NAMALWA (cell line): ENCODE data around the gene BDKRB1.
A peak's percentile ranks its signal among the peaks of the same experiment; 100 is the strongest.

Experiments
- DNase-seq: peaks from one replicate; pipeline ENCODE4 v3.0.0-alpha.2; 2015; ENCODE audit warnings: low spot score

BDKRB1 gene

DNA sequence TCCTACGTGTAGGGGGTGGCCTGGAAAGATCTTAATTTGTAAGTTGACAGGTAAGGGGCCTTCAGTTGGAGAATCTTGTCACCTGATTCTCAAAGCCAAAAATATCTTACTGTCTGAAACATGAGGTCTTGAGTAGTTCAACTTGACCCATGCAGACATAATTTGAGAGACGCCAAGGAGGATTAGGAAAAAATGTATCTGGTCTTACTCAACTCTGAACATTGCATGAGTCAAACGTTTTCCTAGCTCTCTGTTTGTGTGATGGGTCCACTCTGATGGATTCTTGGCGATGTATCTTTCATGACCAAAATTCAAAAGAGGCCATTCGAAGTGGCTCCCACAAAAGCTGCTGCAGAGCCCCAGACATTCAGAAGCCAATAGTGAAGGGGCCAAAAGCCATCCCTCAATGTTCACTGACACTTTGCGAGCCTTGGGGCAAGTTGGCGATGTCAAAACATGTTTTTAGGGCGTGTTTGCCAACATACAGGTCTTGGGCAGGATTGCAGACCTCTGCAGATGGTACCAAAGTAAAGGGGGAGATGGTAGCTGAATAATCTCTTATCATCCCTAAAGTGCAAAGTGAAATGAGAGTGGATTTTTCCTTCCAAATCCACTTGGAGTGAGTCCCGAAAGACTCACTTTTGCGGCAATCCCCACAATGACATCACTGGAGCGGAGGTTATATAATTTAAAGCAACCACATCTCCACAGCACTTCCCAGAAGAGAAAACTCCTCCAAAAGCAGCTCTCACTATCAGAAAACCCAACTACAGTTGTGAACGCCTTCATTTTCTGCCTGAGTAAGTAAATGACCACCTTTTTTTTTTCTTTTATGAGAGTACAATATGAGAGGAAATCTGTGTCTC lies at the start of gene BDKRB1:
TSS of gene BDKRB1 (plus strand) at position 710 of the 866 bp plus-strand sequence. CDS start 7,473 bp downstream, outside the sequence.
- DNase-seq = no peak

DNA sequence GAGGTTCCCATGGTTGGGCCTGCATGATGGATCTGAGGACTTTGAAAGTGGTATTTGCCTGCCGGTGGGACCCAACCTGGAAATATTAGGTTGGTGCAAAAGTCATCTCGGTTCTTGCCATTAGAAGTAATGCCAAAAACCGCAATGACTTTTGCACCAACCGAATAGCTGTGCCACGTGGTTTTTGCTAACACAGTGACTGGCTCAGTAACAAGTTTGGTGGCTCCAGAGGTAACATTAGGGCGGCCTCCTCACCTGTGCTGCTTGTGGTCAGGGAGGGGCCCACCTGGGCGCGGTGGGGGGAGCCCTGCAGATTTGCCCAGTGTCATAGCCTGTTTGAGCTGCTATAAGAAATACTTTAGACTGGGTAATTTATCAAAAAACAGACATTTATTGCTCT lies 49.5 kb upstream of the BDKRB1 start:
- DNase-seq = no peak

DNA sequence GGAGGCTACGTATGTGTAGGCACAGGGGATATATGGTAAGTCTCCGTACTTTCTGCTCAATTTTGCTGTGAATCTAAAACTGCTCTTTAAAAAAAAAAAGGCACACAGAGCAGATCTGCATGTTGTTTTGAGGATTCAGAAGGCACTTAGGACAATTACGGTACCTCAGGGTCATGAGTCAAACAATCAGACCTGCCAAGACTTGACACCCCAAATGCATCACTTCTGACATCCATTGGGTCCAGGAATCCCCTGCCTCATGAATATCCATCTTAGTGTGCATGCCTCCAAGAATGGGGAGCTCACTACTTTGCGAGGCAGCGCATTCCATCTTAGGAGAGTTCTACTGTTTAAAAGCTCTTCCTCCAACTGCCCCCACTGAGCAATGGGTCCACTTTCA lies 48.3 kb upstream of the BDKRB1 start:
- no peak for DNase-seq

DNA sequence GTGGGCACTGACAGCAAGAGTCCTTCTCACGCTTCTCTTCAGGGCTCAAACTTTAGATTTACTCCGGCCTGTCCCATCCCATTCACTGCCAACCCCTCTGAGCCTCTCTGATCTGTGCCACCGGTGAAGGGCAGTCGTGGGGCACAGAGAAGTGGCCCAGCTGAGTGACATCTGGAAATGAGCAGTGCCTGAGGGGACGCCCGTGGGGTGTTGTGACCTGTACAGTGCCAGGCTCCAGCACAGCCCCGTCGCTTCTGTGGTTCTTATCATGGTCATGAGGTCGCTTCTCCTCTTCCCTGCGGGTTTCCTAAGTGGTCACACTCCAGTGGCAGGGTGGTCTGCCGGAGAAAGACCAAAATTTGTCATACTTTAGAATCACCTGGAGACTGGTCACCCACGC lies 47.3 kb upstream of the BDKRB1 start:
- DNase-seq = no peak

DNA sequence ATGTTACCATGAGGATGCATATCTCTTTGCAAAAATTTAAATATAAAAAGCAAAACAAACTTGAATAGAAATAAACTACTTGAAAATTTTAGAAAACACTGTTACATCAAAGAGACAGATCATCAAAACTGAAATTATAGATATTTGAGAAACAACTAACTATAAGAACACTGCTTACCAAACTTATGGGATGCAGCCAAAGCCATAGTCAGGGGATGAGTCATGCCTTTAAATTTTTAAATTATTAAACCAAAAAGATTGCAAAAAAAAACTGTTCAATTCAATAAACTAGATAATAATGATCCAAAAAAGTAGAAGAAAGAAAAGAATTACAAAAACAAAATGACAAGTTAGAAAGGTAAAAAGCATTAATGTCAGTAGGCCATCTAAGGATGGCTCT lies 43.9 kb upstream of the BDKRB1 start:
- no peak for DNase-seq

DNA sequence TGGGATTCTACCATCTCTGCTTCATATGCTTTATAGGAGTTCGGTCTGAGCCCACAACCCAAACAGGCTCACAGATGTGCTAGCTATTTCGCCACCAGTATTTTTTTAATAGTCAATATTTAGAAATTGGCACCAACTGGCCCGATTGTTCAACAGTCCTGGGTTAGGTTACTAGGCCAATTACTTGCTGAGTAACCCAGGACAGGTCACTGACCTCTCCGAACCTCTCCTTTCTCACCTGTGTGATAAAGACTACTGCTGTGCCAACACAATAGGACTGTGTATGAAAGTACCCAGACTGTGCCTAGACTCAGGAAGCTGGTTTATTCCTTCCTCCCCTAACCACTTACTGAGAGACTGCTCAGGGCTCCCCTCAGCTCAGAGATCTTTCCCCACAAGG lies 43.1 kb upstream of the BDKRB1 start:
- DNase-seq = no peak

DNA sequence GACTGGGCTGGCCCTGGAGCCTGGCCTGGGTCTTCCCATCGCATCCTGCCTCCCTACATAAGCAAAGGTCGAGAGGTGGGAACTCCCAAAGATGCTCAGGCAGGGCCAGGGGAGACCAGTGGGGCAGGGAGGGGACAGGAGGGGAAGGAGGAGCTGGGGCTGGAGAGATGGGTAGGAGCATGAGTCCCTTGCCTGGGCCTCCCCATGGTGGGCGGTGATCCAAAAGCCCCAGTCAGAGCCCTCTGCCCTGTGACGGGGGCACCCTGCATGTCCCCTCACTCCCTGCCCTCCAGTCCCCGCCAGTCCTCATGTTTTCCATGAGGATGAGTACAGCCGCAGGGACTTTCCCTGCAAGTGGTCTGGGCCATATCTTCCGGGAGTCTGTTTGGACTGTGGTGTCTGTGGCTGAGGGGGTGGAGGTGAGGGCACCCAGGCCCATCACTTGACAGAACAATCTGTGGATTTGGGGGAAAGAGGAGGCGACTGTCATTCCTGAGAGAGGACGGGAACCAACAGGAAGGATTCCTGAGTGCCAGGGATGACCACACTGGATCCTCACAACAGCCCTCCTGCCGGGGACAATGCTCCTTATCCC lies 42.0 kb upstream of the BDKRB1 start:
- no peak for DNase-seq

DNA sequence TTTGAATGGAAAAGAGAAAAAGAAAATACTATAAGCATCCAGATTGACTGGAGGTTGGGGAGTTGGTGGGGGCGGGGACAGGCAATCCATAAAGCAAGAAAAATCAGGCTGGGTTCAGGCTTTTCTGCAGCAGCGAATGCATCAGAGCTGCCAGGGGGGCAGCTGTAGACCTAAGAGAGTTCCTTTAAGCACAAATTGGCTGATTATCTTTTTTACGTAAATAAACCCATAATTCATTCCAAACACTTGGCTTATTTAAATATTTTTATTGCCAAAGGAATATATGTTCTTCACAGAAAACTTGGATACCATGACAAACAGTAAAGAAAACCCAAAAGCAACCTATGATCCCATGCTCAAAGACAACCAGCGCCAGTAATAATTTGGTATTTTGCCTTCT lies 41.2 kb upstream of the BDKRB1 start:
- DNase-seq = no peak

DNA sequence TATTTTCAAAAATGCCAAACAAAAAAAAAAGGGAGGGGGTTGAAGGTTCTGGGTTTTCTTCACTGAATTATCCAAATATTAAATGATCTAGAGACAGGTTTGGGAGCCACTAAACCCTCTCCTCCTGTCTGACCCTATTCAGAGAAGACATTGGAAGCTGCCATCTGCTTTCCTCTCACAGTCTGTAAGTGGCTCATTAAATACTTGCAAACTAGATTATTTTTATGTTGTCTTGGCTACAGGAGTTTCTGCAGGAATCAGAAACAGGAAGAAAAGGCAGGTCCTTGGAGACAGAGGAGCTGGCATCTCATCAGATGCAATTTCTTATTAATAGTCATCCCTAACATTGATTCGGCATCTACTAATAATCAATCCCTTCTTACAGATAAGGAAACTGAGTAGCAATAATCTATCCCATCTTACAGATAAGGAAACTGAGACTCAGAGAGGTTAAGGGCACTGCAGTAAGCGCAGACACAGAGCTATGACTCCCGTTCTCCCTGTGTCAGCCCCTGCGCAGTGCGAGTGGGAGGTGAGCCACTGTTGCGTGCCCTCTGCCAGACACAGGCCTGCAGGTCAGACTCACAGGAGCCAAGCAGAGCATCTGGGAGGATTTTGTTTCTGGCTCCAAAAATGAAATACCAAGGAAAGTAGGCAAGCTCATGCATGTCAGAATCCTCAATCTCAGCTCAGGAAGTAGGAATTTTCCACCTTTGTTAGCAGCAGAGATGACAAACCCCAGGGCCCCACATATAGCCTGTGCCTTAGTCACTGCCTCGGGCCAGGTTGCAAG lies 40.4 kb upstream of the BDKRB1 start:
- DNase-seq = no peak

DNA sequence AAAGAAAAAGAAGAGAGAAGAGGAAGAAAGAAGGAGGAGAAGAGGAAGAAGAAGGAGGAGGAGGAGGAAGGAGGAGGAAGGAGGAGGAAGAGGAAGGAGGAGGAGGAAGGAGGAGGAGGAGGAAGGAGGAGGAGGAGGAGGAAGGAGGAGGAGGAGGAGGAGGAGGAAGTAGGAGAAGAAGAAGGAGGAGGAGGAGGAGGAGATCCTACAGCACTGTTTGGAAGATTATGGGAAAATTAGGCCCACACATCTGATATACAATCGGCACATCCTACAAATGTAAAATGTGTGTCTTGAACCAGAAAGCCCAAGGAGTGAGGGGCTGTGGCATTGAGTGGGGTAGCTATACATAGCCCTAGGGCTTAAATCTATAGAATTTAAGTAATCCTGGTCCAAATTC lies 39.4 kb upstream of the BDKRB1 start:
- DNase-seq = no peak

DNA sequence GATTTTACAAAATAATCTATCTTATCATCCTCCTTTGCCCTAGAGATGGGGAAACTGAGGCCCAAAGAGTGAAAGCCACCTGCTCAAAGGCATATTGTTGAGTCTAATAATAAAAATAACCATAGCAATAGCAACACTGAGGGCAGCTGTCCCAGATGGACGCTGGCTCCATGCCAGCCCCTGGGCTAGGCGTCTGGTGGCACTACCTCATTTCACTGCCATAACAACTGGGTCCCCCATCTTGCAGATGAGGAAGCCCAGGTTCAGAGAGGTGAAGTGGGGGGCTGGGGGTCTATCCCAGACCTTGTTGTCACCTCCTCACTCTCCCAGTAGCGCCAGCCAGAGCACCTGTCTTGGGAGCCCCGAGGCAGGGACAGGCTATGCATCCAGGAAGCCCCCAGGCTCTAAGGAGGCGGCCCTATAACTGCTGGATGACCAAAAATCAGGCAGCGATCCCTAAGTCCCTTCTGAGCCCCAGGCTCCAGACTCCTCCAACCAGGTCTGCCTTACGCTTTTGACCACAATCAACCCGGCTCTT lies 38.6 kb upstream of the BDKRB1 start:
- no peak for DNase-seq

DNA sequence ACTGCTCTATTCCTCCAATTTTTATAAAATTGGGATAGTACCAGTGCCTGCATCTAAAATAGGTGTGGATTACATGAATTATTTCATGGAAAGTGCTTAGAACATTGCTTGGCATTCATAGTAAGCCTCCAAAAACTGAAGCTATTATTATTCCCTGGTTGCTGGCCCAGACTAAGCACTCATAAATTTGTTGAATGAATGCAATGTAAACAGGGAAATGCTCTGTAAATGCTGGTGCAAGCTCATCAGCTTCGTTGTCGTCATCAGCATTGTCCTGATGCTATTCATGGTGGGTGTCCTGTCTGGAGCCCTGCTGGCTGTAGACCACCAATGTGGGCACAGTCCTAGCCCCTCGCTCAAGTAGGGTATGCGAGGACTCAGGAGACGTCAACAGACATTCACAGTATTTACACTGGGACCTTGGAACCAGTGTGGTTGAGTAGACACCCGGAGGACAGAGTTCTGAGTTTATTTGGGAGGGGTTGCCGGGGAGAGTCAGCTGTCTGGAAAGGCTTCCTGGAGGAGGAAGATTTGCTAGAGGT lies 34.8 kb upstream of the BDKRB1 start:
- DNase-seq = no peak

DNA sequence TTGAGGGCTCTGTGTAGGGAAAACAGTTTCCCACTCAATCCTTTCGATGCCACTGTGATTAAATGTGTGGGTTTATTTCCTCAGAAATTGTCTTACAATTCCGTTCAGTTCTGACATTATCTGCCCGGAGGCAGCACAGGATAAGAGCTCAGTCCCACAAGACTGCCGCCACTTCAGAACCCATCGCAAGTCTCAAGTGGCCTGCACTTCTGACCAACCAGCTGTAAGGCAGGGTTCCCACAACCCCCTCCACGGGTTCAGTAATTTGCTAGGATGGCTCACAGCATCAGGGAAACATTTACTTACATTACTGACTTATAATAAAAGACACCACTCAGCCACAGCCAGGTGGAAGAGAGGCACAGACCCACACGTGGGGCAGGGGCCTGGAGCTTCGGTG lies 34.2 kb upstream of the BDKRB1 start:
- DNase-seq = no peak

DNA sequence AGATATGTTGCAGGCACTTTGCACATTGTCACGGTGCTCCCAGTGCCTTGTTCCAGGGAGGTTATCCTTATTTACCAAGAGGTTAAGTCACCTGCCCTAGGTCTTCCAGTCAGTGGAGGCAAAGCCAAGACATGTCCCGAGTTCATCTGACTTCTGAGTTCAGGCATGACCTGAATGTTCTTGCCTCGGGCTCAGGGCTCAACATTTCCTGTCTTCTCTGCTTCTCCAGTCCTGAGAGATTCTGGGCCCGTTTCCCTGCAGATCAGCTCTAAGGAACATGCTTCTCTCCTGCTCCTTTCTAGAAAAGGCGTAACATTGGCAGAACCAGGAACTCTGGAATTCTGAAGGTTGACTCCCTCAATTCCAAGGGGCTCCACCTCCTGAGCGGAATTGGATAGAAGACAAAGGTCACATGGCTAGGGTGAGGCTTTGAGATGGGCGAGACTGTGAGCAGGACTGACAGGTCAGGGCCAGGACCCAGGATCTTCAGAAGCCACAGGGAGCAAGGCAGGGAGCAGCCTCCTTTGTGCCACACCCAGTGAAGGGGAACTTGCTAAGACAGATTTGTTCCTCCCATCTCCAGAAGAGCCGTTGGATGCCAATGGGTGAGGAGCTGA lies 31.4 kb upstream of the BDKRB1 start:
- DNase-seq = no peak

DNA sequence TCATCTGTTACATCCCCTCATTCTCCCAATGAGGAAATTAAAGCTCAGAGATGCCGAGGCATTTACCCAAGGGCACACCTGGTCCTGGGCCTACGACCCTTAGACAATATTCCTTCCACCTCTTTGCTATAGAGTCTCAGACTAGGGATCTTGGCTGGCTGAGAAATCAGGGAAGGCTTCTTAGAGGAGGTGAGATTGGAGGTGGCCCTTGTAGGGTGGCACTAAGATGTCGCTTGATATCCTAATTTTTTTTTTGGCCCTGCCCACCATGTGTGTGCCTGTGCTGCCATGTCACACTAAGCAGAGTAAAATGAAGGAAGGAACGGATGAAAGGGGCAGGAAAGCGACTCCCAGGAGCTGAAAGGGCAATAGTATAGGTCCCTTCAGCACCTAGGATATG lies 30.8 kb upstream of the BDKRB1 start:
- no peak for DNase-seq

DNA sequence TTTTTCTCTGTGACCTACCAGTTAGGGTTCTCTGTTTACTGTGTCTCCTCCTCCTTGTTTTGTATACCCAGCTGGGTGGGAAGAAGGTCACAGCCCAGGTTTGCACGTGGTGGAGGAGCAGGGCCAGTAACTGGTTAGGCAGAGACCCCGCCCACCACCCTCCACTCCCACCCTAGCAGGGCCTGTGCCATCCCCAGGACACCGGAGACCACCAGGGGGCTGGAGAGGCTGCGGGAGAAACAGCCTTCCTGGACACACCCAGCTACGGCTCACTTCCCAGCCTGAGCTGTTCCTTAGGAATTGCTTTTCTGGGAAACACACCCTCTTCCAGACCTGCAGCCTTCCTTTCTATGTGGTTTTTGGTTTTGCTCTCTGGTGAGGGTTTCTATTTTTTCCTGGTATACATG lies 30.3 kb upstream of the BDKRB1 start:
- peak; percentile 13 for DNase-seq

DNA sequence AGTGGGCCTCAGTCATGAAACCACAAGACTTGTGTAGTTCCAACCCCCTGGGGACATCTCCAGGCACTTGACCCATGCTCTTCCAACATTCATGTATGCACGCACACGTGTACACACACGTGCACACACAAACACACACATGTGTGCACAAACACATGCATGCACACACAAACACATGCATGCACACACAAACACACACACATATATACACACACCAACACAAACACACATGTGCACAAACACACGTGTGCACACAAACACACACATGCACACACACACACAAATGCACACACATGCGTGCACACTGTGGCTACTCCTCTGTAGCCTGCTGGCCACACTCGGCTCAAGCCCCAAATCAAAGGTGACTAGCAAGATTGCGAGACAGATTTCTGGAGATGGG lies 28.6 kb upstream of the BDKRB1 start:
- no peak for DNase-seq

DNA sequence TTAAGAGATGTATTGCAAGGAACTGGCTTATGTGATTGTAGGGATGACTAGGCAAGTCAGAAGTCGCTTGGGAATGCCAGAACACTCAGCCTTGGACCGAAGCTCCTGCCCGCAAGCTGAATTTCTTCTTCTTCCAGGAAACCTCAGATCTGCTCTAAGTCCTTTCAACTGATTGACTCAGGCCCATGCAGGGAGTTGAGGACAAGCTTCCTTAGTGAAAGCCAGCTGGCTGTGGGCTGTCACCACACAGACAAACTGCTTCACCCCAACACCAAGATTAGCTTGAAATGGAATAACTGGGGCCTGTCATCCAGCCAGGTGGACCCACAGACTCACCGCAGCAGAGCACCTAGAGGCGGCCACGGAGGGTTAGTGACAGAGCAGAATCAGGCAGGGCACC lies 26.7 kb upstream of the BDKRB1 start:
- no peak for DNase-seq

DNA sequence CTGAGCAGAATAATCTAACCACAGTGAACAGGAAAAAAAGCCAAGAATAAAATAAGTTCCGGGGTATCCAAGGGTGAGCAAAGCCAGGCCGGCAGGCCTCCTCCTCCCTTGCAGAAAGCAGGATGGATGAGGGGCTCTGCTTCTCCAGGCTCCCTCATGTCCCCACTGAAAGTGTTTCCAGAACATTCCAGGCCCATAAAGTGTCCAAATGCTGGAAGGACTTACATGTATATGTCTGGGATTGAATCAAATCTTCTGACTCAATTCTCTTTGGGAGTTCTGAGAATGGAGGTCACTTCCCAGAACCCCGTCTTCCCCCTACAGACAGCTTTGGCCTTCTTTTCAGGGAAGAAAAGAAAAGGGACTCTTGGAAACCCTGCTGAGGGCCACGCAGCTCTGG lies 25.0 kb upstream of the BDKRB1 start:
- no peak for DNase-seq

DNA sequence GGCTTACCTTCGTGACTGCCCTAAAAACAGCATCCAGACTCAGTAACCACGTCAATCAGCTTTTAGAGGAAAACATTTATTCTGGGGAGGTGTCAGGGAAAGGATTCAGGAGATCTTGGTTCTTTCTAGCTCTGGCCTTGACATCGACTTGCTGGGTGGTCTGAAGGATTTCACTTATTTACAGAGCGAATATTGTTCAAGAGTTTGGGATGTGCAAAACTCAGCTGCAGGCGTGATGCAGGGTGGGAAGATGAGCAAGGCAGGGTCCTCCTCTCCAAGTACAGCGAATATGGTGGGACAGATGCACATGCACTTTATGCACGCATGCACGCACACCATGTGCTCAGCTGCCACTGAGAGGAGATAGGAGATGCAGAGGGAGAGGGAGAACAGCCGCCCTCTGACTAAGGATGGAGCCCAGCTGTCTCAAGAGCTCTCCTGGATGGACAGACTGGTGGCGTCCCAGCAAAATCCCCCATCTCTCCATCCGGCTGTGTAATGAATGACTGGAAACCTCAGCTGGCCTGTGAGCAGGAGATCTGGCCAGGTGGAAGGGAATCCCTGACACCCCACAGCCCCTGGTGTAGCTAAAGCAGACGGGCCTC lies 24.4 kb upstream of the BDKRB1 start:
- no peak for DNase-seq

DNA sequence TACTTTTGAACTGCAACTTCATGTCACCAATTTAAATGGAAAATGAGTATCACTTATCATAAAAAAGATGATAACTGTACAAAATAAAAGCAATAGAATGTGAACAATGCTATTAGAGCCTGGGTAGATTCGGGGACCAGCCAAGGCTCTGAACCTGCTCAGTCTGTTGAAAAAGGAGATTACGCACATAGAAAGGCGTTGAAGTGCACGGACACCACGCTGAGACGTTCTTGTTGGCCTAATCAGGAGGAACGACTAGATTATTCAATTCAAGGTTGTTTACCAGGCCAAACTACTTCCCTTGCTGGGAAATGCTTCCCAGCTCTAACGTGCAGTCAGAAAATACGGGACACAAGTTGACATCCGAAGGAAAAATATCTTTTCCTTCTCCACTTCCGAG lies 23.5 kb upstream of the BDKRB1 start:
- no peak for DNase-seq

DNA sequence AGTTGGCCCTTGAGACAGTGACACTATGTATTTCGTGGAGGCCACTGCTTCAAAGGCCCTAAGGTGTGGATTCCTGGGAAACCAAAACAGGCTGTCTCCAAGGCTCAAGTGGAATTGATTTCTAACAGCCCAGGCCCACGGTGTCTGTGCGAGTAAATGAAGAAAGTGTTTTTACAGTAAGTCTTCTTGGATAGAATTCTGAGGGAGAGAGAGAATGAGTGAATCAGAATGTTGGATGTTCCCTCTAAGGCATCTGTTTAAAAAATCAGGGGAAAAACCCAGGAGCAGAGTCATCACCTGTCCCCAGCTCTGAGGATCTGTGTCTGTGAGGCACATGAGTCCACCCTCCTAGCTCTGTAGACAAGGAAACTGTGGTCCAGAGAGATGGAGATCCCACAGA lies 22.3 kb upstream of the BDKRB1 start:
- DNase-seq = no peak
